Spleen (tissue), 11 donors: ENCODE data around the gene PACRG. TPM values are rescaled to one million over a fixed set of nuclear protein-coding genes. Genes with fewer than 3 reads are reported as not detected.

Source experiments
- DNase-seq: peaks from one replicate; pipeline ENCODE4 v3.0.0-alpha.2; 2020
- H3K27ac ChIP-seq, 8 donors: fragments of 200-600 bp; sonication (generic) in 7 of 8; 1 replicate in 4 of 8; 2 replicates in 4 of 8; pipeline versions ENCODE4 v1.5.0 to v1.8.0; 2016 to 2021; ENCODE audit warnings: inconsistent platforms in 4 of 8, mild to moderate bottlenecking in 4 of 8, moderate library complexity in 1 of 8
- H3K27me3 ChIP-seq, 7 donors: fragments of 200-600 bp; sonication (generic) in 6 of 7; replicated peaks in 1 of 7; 1 replicate in 4 of 7; 2 replicates in 3 of 7; pipeline versions ENCODE4 v1.5.0 to v1.8.0; 2016 to 2021; ENCODE audit warnings: inconsistent platforms in 3 of 7, mild to moderate bottlenecking in 1 of 7
- H3K36me3 ChIP-seq, 6 donors: fragments of 200-600 bp; sonication (generic) in 5 of 6; 1 replicate in 4 of 6; 2 replicates in 2 of 6; pipeline versions ENCODE4 v1.5.0 to v1.8.0; 2016 to 2021; ENCODE audit warnings: inconsistent platforms in 2 of 6
- H3K4me1 ChIP-seq, 6 donors: fragments of 200-600 bp; sonication (generic) in 5 of 6; 1 replicate in 3 of 6; 2 replicates in 3 of 6; pipeline versions ENCODE4 v1.5.0 to v1.8.0; 2016 to 2021; ENCODE audit warnings: inconsistent platforms in 3 of 6
- H3K4me3 ChIP-seq, 8 donors: fragments of 200-600 bp; sonication (generic) in 7 of 8; 1 replicate in 4 of 8; 2 replicates in 4 of 8; pipeline versions ENCODE4 v1.5.0 to v1.8.0; 2016 to 2021; ENCODE audit warnings: inconsistent platforms in 4 of 8, mild to moderate bottlenecking in 4 of 8, moderate library complexity in 2 of 8
- H3K9me3 ChIP-seq, 8 donors: fragments of 200-600 bp; sonication (generic) in 7 of 8; 1 replicate in 4 of 8; 2 replicates in 4 of 8; pipeline versions ENCODE4 v1.5.0 to v1.8.0; 2016 to 2021; ENCODE audit warnings: inconsistent platforms in 4 of 8
- CTCF ChIP-seq, 11 experiments: fragments of 200-600 bp in 7 of 11; fragments of 450-650 bp in 4 of 11; sonication (generic) in 4 of 11; IDR thresholded peaks in 8 of 11; conservative IDR thresholded peaks in 3 of 11; 1 replicate in 7 of 11; 2 replicates in 4 of 11; pipeline versions ENCODE4 v1.4.0 to v1.8.0; 2016 to 2021; ENCODE audit warnings: antibody characterized with exemption in 11 of 11, inconsistent platforms in 4 of 11, mild to moderate bottlenecking in 1 of 11
- POLR2A ChIP-seq, 3 donors: fragments of 450-650 bp; IDR thresholded peaks; one replicate each; pipeline ENCODE4 v1.5.1; 2017; ENCODE audit warnings: antibody characterized with exemption in 3 of 3, mild to moderate bottlenecking in 1 of 3
- POLR2AphosphoS5 ChIP-seq, 3 donors: sonication (generic); formaldehyde crosslinking; IDR thresholded peaks; one replicate each; pipeline ENCODE4 v1.5.1; 2017; ENCODE audit warnings: antibody characterized with exemption in 3 of 3
- WGBS, 5 donors: extraction: QIAGEN DNeasy Blood & Tissue Kit in 3 of 5; methylation state at CpG; one replicate each; pipeline versions ENCODE4 v1.1.5 to v1.1.7; 2013 to 2018; 5-methylcytosine and 5-hydroxymethylcytosine counted together
- intact Hi-C: fragments of 100-400 bp; cut with DNase I; formaldehyde crosslinking; loops from one replicate; pipeline ENCODE4 v1.15.0; 2023; ENCODE audit warnings: low total_unique reads
- polyA plus RNA-seq, 3 donors: library from polyadenylated mRNA; stranded (reverse); fragments of 200-250 nt; gene quantifications; one replicate each; pipeline ENCODE4 v1.2.1, GENCODE V29; 2013
- total RNA-seq, 7 donors: library from RNA; depleted of rRNA in 3 of 7; stranded (reverse); fragments of >200 nt in 3 of 7; fragmentation: NEBNext Ultra II Directional in 4 of 7; extraction: Animal tissue kit (Norgen Biotek cat#: 25700) in 4 of 7; gene quantifications; one replicate each; pipeline versions ENCODE4 v1.1.0 to v1.2.1, GENCODE V29; 2016 to 2021
- donor health status: healthy with polysubstance abuse.
- donor health status: DM: no; HTN: no; CAD: no; lungs with moderate emphysema.
- donor health status: DM: no; HTN: no; CAD: no.
- donor health status: Bipolar disorder and iron deficiency.
- donor health status: healthy.
- donor health status: DM: no; HTN: no; CAD: no.
- donor health status: DM: yes; HTN: yes; CAD: no.

The PACRG gene
- total and polyA plus RNA-seq, 10 donors = 0.32 to 2.0 (median 1.0) TPM; not detected in 5

- TF ChIP-seq POLR2A (IDR thresholded peaks at IDR 0.05) = no peak
- no peak for TF ChIP-seq CTCF (IDR thresholded peaks at IDR 0.05 in 8 of 11, conservative IDR thresholded peaks at IDR 0.05 in 3 of 11)
- TF ChIP-seq POLR2AphosphoS5 (IDR thresholded peaks at IDR 0.05) = no peak
- Histone ChIP-seq H3K9me3 (no peaks in the 10 kb centered on the region), H3K4me1 (peaks cover 0 to 4% (median 0%) of the 10 kb centered on the region in 6 donors), H3K27ac (no peak overlapping the region), H3K27me3 (peaks cover 0 to 13% (median 0%) of the 10 kb centered on the region in 7 donors), H3K4me3 (no peak overlapping the region), H3K36me3 (no peaks in the 10 kb centered on the region)
- 80 to 93% (median 82%) methylated on average over 4 of the region's 4 CpGs for WGBS, 5 donors
- intact Hi-C loops = no loop called here
- no peak for DNase-seq
Measured at GRCh38 chr6:163177007-163177406, 449.2 kb downstream of the PACRG start.

- no peak for DNase-seq
- Histone ChIP-seq H3K4me1 (peaks cover 0 to 4% (median 0%) of the 10 kb centered on the region in 6 donors), H3K9me3 (no peaks in the 10 kb centered on the region), H3K27me3 (peaks cover 0 to 13% (median 0%) of the 10 kb centered on the region in 7 donors), H3K27ac (no peak overlapping the region), H3K4me3 (no peak overlapping the region), H3K36me3 (no peaks in the 10 kb centered on the region)
- intact Hi-C loops = no loop called here
- TF ChIP-seq CTCF (IDR thresholded peaks at IDR 0.05 in 8 of 11, conservative IDR thresholded peaks at IDR 0.05 in 3 of 11) (no peak), POLR2AphosphoS5 (IDR thresholded peaks at IDR 0.05) (no peak), POLR2A (IDR thresholded peaks at IDR 0.05) (no peak)
- WGBS, 5 donors = 81 to 94% (median 85%) methylated on average over 11 of the region's 11 CpGs
Measured at GRCh38 chr6:163177892-163178420, 450.2 kb downstream of the PACRG start.

- no peak for DNase-seq
- WGBS, 5 donors = 79 to 91% (median 86%) methylated on average over 9 of the region's 9 CpGs
- intact Hi-C loops = no loop called here
- Histone ChIP-seq H3K4me3 (no peak overlapping the region), H3K4me1 (peaks cover 0 to 4% (median 0%) of the 10 kb centered on the region in 6 donors), H3K36me3 (no peaks in the 10 kb centered on the region), H3K27me3 (peaks cover 0 to 13% (median 0%) of the 10 kb centered on the region in 7 donors), H3K9me3 (no peaks in the 10 kb centered on the region), H3K27ac (no peak overlapping the region)
- TF ChIP-seq POLR2AphosphoS5 (IDR thresholded peaks at IDR 0.05) = no peak
- TF ChIP-seq CTCF (IDR thresholded peaks at IDR 0.05 in 8 of 11, conservative IDR thresholded peaks at IDR 0.05 in 3 of 11) = no peak
- TF ChIP-seq POLR2A (IDR thresholded peaks at IDR 0.05) = no peak
Measured at GRCh38 chr6:163179061-163179460, 451.3 kb downstream of the PACRG start.

- no peak for DNase-seq
- intact Hi-C loops = loop anchor here (5.0 kb wide), 1 partner anchor 1748 kb away; no protein-coding TSS in a partner anchor
- 88 to 96% (median 92%) methylated on average over 7 of the region's 7 CpGs for WGBS, 5 donors
Measured at GRCh38 chr6:163179721-163180120, 451.9 kb downstream of the PACRG start.

More at GRCh38 chr6:163179721-163180120, 451.9 kb downstream of the PACRG start:
- Histone ChIP-seq H3K36me3 (no peaks in the 10 kb centered on the region), H3K4me1 (peaks cover 0 to 4% (median 0%) of the 10 kb centered on the region in 6 donors), H3K27me3 (peaks cover 0 to 13% (median 0%) of the 10 kb centered on the region in 7 donors), H3K9me3 (no peaks in the 10 kb centered on the region), H3K4me3 (no peak overlapping the region), H3K27ac (no peak overlapping the region)
- TF ChIP-seq POLR2AphosphoS5 (IDR thresholded peaks at IDR 0.05) = no peak
- TF ChIP-seq CTCF (IDR thresholded peaks at IDR 0.05 in 8 of 11, conservative IDR thresholded peaks at IDR 0.05 in 3 of 11) = no peak
- no peak for TF ChIP-seq POLR2A (IDR thresholded peaks at IDR 0.05)
